Motor neuron (in vitro differentiated cells): Measurements from ENCODE around the gene WDR38. TPM values are rescaled to one million over a fixed set of nuclear protein-coding genes. Genes with fewer than 3 reads are reported as not detected.

Experiments
- ATAC-seq, 8 experiments: fragments of 200-7000 bp; cut with Tn5 transposase; replicated peaks in 6 of 8; 2 replicates each; pipeline ENCODE4 v1.8.0; 2021; ENCODE audit warnings: mild to moderate bottlenecking in 8 of 8, moderate library complexity in 8 of 8
- H3K27ac ChIP-seq, 2 donors: fragments of 250-450 bp; sonication (Bioruptor Pico); 2 replicates each; pipeline ENCODE4 v1.9.0; 2021; ENCODE audit warnings: antibody characterized with exemption in 2 of 2, mild to moderate bottlenecking in 2 of 2, moderate library complexity in 1 of 2
- H3K4me1 ChIP-seq, 2 donors: fragments of 250-450 bp; sonication (Bioruptor Pico); replicated peaks in 1 of 2; 2 replicates each; pipeline ENCODE4 v1.6.1; 2021; ENCODE audit warnings: antibody characterized with exemption in 2 of 2, mild to moderate bottlenecking in 2 of 2, moderate library complexity in 1 of 2
- H3K4me3 ChIP-seq, 5 donors: fragments of 250-450 bp; sonication (Bioruptor Pico); 2 replicates each; pipeline ENCODE4 v1.9.0; 2021; ENCODE audit warnings: antibody characterized with exemption in 5 of 5, mild to moderate bottlenecking in 5 of 5, moderate library complexity in 4 of 5
- WGBS, 10 experiments: fragments of 450-650 bp; shearing (Covaris generic); methylation state at CpG; one replicate each; pipeline ENCODE4 v1.0.0; 2022; 5-methylcytosine and 5-hydroxymethylcytosine counted together
- in situ Hi-C, 9 experiments: fragments of 400-800 bp; cut with MboI; loops; one replicate each; pipeline ENCODE4 v1.15.0; 2021; ENCODE audit warnings: low sequenced_read_pairs in 9 of 9, low pct_unique_long_range_greater_than_20kb in 2 of 9; ENCODE audit not compliant: unreplicated experiment in 9 of 9
- total RNA-seq, 8 experiments: library from RNA; unstranded; fragments of 300-600 nt; gene quantifications; 2 replicates each; pipeline versions ENCODE4 v1.2.3 to v1.2.4, GENCODE V29; 2022

WDR38 gene
- 10 to 100 TPM in 1 of 8 experiments, 1 to 10 TPM in 1, under 1 TPM in 5, not detected in 1; 0.33 to 11.5 (median 0.50) TPM for total RNA-seq

GRCh38 chr9:124852829-124853531 is at the start of gene WDR38:
TSS of gene WDR38 (plus strand) at chr9:124853460. CDS start at chr9:124853532, 72 bp downstream.
- peak within 1 kb of the TSS; percentile 20 to 36 (median 27) for H3K4me3 ChIP-seq
- H3K4me1 ChIP-seq: peaks cover 0 to 9% of the 10 kb centered on the region in 2 donors
- in situ Hi-C loops: loop anchor here in 5 of 9 experiments (5.0 to 25.0 kb wide), 3 partner anchors 78 to 91 kb away; partner anchors contain the start of genes NR6A1 (in 5 of the 5) and OLFML2A (in 2 of the 5)
- peak; percentile 76 to 93 (median 87) for ATAC-seq
- 1 to 31% (median 4%) methylated on average over 4 to 21 of the region's 51 CpGs; no CpG with 5 or more reads in 6 of the 10 experiments for WGBS, 10 experiments
- H3K27ac ChIP-seq: no peak within 1 kb of the TSS

GRCh38 chr9:124803911-124804310 is 49.3 kb upstream of the WDR38 start:
- WGBS, 10 experiments: 100% methylated on average over 1 of the region's 8 CpGs; no CpG with 5 or more reads in 9 of the 10 experiments
- H3K27ac ChIP-seq: no peak overlapping the region

GRCh38 chr9:124805186-124805585 is 48.1 kb upstream of the WDR38 start:
- Histone ChIP-seq H3K4me3 (no peak overlapping the region), H3K27ac (no peak overlapping the region), H3K4me1 (no peaks in the 10 kb centered on the region)
- 33 to 100% (median 77%) methylated on average over 1 to 4 of the region's 4 CpGs for WGBS, 10 experiments
- no peak for ATAC-seq
- in situ Hi-C loops: no loop called here

More at GRCh38 chr9:124803911-124804310, 49.3 kb upstream of the WDR38 start:
- no peak overlapping the region for H3K4me3 ChIP-seq
- ATAC-seq: no peak
- in situ Hi-C loops: no loop called here
- H3K4me1 ChIP-seq: no peaks in the 10 kb centered on the region

- WGBS, 10 experiments: 40 to 100% (median 81%) methylated on average over 1 to 6 of the region's 12 CpGs; no CpG with 5 or more reads in 3 of the 10 experiments
Measured at GRCh38 chr9:124808246-124808956, 44.9 kb upstream of the WDR38 start.

GRCh38 chr9:124809211-124809610 is 44.0 kb upstream of the WDR38 start:
- Histone ChIP-seq H3K4me1 (peaks cover 4 to 24% of the 10 kb centered on the region in 2 donors), H3K27ac (no peak overlapping the region), H3K4me3 (no peak overlapping the region)
- in situ Hi-C loops: no loop called here
- no peak for ATAC-seq
- WGBS, 10 experiments: 84 to 100% (median 90%) methylated on average over 2 to 3 of the region's 6 CpGs; no CpG with 5 or more reads in 7 of the 10 experiments

More at GRCh38 chr9:124808246-124808956, 44.9 kb upstream of the WDR38 start:
- peaks cover 4 to 24% of the 10 kb centered on the region in 2 donors for H3K4me1 ChIP-seq
- H3K27ac ChIP-seq: no peak overlapping the region
- in situ Hi-C loops: no loop called here
- no peak for ATAC-seq
- H3K4me3 ChIP-seq: no peak overlapping the region

GRCh38 chr9:124809741-124810500 is 43.3 kb upstream of the WDR38 start:
- Histone ChIP-seq H3K4me3 (no peak overlapping the region), H3K27ac (no peak overlapping the region), H3K4me1 (peaks cover 4 to 24% of the 10 kb centered on the region in 2 donors)
- in situ Hi-C loops: no loop called here
- no peak for ATAC-seq
- 80 to 100% (median 93%) methylated on average over 1 to 27 of the region's 60 CpGs; no CpG with 5 or more reads in 4 of the 10 experiments for WGBS, 10 experiments

GRCh38 chr9:124810663-124811355 is 42.5 kb upstream of the WDR38 start:
- ATAC-seq: peak in 6 of 8 experiments; percentile 30 to 88 (median 70)
- in situ Hi-C loops: no loop called here
- H3K4me1 ChIP-seq: peaks cover 4 to 24% of the 10 kb centered on the region in 2 donors
- no peak overlapping the region for H3K27ac ChIP-seq
- no peak overlapping the region for H3K4me3 ChIP-seq
- WGBS, 10 experiments: 22 to 43% methylated on average over 3 of the region's 12 CpGs; no CpG with 5 or more reads in 8 of the 10 experiments

- Histone ChIP-seq H3K4me1 (peaks cover 4 to 24% of the 10 kb centered on the region in 2 donors), H3K4me3 (no peak overlapping the region), H3K27ac (peak overlapping the region; percentile 30 to 45)
- in situ Hi-C loops: no loop called here
- ATAC-seq: peak in 7 of 8 experiments; percentile 39 to 98 (median 96)
- WGBS, 10 experiments: 10 to 80% (median 61%) methylated on average over 1 to 6 of the region's 6 CpGs; no CpG with 5 or more reads in 3 of the 10 experiments
Measured at GRCh38 chr9:124812441-124812876, 40.8 kb upstream of the WDR38 start.

GRCh38 chr9:124813041-124813440 is 40.2 kb upstream of the WDR38 start:
- in situ Hi-C loops: no loop called here
- Histone ChIP-seq H3K27ac (peak overlapping the region; percentile 18 to 30), H3K4me1 (peaks cover 4 to 24% of the 10 kb centered on the region in 2 donors), H3K4me3 (no peak overlapping the region)
- 65 to 96% (median 76%) methylated on average over 2 to 7 of the region's 7 CpGs; no CpG with 5 or more reads in 3 of the 10 experiments for whole genome bisulfite sequencing, 10 experiments
- no peak for ATAC-seq

GRCh38 chr9:124813501-124814163 is 39.6 kb upstream of the WDR38 start:
- no peak for ATAC-seq
- H3K27ac ChIP-seq: no peak overlapping the region
- H3K4me3 ChIP-seq: no peak overlapping the region
- 66 to 100% (median 73%) methylated on average over 2 to 7 of the region's 11 CpGs; no CpG with 5 or more reads in 2 of the 10 experiments for WGBS, 10 experiments
- H3K4me1 ChIP-seq: peaks cover 4 to 24% of the 10 kb centered on the region in 2 donors
- in situ Hi-C loops: no loop called here

- Histone ChIP-seq H3K4me1 (peaks cover 4 to 24% of the 10 kb centered on the region in 2 donors), H3K4me3 (no peak overlapping the region), H3K27ac (no peak overlapping the region)
- ATAC-seq: no peak
- in situ Hi-C loops: no loop called here
- WGBS, 10 experiments: 100% methylated on average over 1 of the region's 5 CpGs; no CpG with 5 or more reads in 8 of the 10 experiments
Measured at GRCh38 chr9:124814164-124814535, 39.1 kb upstream of the WDR38 start.

GRCh38 chr9:124815601-124816000 is 37.7 kb upstream of the WDR38 start:
- H3K27ac ChIP-seq: no peak overlapping the region
- in situ Hi-C loops: no loop called here
- H3K4me3 ChIP-seq: no peak overlapping the region
- no peak for ATAC-seq
- 74 to 100% (median 94%) methylated on average over 1 to 5 of the region's 5 CpGs for WGBS, 10 experiments
- peaks cover 4 to 22% of the 10 kb centered on the region in 2 donors for H3K4me1 ChIP-seq
